Mammary epithelial cell (primary cell): ENCODE measurements around the gene MMP1.

ENCODE experiments used
- CTCF ChIP-seq, 2 donors: IDR thresholded peaks in 1 of 2; conservative IDR thresholded peaks in 1 of 2; 2 replicates each; pipeline ENCODE4 v1.5.1; 2011 to 2012; ENCODE audit warnings: inconsistent platforms in 2 of 2, low read length in 2 of 2, mild to moderate bottlenecking in 2 of 2, control low read depth in 1 of 2, low read depth in 1 of 2; ENCODE audit not compliant: insufficient read depth in 1 of 2; ENCODE audit errors: extremely low read depth in 1 of 2
- EZH2 ChIP-seq: IDR thresholded peaks from 2 replicates; pipeline ENCODE4 v1.6.1; 2012; ENCODE audit warnings: low read length, inconsistent platforms, borderline replicate concordance

- TF ChIP-seq CTCF (conservative IDR thresholded peaks at IDR 0.05 in 1 of 2, IDR thresholded peaks at IDR 0.05 in 1 of 2; ENCODE audit: extremely low read depth in 1 of 2, insufficient read depth in 1 of 2, low read depth in 1 of 2, low read length in 2 of 2) (no peak), EZH2 (no peak)
Observed at GRCh38 chr11:102819491-102819890, 21.5 kb upstream of the MMP1 start.
